ENCODE results near the gene XRCC4. TPM values are rescaled to one million over a fixed set of nuclear protein-coding genes. Genes with fewer than 3 reads are reported as not detected.

XRCC4 gene
- total RNA-seq, 1 experiment from 2014 or later: 10.8 TPM

DNA sequence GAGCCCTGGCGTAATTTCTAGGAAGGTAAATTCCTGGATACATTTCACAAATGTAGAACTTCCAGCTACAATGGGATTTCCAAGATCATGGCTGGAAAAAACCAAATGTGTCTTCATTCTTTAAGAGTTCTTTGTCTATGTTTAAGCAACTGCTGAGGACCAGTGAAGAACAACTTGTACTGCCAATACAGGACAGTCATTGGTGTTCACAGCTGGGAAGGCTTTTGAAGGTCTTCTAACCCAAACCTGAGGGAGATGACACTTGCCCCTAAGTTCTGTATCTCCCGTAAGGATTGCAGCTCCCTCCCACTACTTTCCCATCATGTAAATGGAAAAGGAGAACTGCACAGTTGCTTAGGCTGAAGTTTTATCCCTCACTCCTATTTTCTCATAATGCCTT is 28.5 kb upstream of the XRCC4 start:
- H3K9ac ChIP-seq (ENCODE audit: extremely low read depth, insufficient read length, low read length): no peak overlapping the region
- no peak overlapping the region for H3K56ac ChIP-seq (ENCODE audit: insufficient read length, low read depth, low read length)
- H2BK20ac ChIP-seq (ENCODE audit: low read depth, low read length, poor library complexity, severe bottlenecking): no peak overlapping the region
- no peak overlapping the region for H2BK15ac ChIP-seq (ENCODE audit: low read depth, low read length)
- no peaks in the 10 kb centered on the region for H3K79me1 ChIP-seq (ENCODE audit: insufficient read depth, low read depth, low read length, poor library complexity, severe bottlenecking)
- no peaks in the 10 kb centered on the region for H3K27me3 Mint-ChIP-seq (ENCODE audit: low read depth)
- H3K27ac Mint-ChIP-seq: no peak overlapping the region
- H3K4me1 ChIP-seq (ENCODE audit: insufficient read depth, low read length): no peaks in the 10 kb centered on the region
- H3K36me3 Mint-ChIP-seq (ENCODE audit: insufficient read depth in 1 of 3, low read depth in 3 of 3): peaks cover 5 to 10% (median 7%) of the 10 kb centered on the region in 3 experiments; a peak in 6 of 7 replicates
- no peak overlapping the region for H3T11ph ChIP-seq (ENCODE audit: low read length)
- H3K14ac ChIP-seq (ENCODE audit: insufficient read depth, low read length): no peak overlapping the region
- no peak overlapping the region for H4K91ac ChIP-seq (ENCODE audit: insufficient read length, low read depth, low read length)
- no peaks in the 10 kb centered on the region for H4K20me1 ChIP-seq (ENCODE audit: control insufficient read depth, insufficient read depth, insufficient read length)
- no peak overlapping the region for H3K23ac ChIP-seq (ENCODE audit: insufficient read length, low read depth, low read length)
- H2BK5ac ChIP-seq (ENCODE audit: insufficient read length, low read length): no peak overlapping the region
- DNase-seq: no peak
- no peak overlapping the region for H3K27ac ChIP-seq (ENCODE audit: insufficient read length, low read depth, low read length)
- TF ChIP-seq, protein P1, sequence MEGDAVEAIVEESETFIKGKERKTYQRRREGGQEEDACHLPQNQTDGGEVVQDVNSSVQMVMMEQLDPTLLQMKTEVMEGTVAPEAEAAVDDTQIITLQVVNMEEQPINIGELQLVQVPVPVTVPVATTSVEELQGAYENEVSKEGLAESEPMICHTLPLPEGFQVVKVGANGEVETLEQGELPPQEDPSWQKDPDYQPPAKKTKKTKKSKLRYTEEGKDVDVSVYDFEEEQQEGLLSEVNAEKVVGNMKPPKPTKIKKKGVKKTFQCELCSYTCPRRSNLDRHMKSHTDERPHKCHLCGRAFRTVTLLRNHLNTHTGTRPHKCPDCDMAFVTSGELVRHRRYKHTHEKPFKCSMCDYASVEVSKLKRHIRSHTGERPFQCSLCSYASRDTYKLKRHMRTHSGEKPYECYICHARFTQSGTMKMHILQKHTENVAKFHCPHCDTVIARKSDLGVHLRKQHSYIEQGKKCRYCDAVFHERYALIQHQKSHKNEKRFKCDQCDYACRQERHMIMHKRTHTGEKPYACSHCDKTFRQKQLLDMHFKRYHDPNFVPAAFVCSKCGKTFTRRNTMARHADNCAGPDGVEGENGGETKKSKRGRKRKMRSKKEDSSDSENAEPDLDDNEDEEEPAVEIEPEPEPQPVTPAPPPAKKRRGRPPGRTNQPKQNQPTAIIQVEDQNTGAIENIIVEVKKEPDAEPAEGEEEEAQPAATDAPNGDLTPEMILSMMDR (conservative IDR thresholded peaks at IDR 0.05): no peak
- WGBS (ENCODE audit: extremely low coverage, insufficient read length, low lambda C conversion rate): no CpG with 5 or more reads among the region's 2 CpGs
- no peaks in the 10 kb centered on the region for H3K9me3 Mint-ChIP-seq
- H3K79me2 ChIP-seq (ENCODE audit: insufficient read depth, low read length): no peaks in the 10 kb centered on the region
- H3K4me2 ChIP-seq (ENCODE audit: insufficient read depth, insufficient read length, low read length): no peak overlapping the region
- H2BK120ac ChIP-seq (ENCODE audit: low read depth, low read length, poor library complexity, severe bottlenecking): no peak overlapping the region
- no peak overlapping the region for H2AK5ac ChIP-seq (ENCODE audit: insufficient read length, low read length)
- H3K4me1 Mint-ChIP-seq: peaks cover 0 to under 1% of the 10 kb centered on the region in 2 experiments; a peak in 1 of 4 replicates
- no peak overlapping the region for H3K4ac ChIP-seq (ENCODE audit: low read depth, low read length)
- no peak overlapping the region for H3K4me3 Mint-ChIP-seq
- no peak overlapping the region for H2AFZ ChIP-seq (ENCODE audit: low read length)
- H3K27me3 ChIP-seq (ENCODE audit: insufficient read depth, low read length): no peaks in the 10 kb centered on the region
- H4K5ac ChIP-seq (ENCODE audit: insufficient read length, low read depth, low read length): no peak overlapping the region
- H3K18ac ChIP-seq (ENCODE audit: insufficient read length, low read depth, low read length): no peak overlapping the region
- no peak overlapping the region for H4K8ac ChIP-seq (replicated peaks; ENCODE audit: insufficient read length, low read depth, low read length)
- H3K9me3 ChIP-seq (ENCODE audit: control insufficient read depth, low read depth, low read length): no peaks in the 10 kb centered on the region
- no peaks in the 10 kb centered on the region for H3K23me2 ChIP-seq (ENCODE audit: insufficient read length, low read depth, low read length, poor library complexity, severe bottlenecking)
- H2BK12ac ChIP-seq (ENCODE audit: insufficient read length, low read depth, low read length): no peak overlapping the region
